Peyer's patch (tissue), 4 donors: ENCODE results near the gene KIDINS220.

Experiments
- POLR2A ChIP-seq, 2 donors: fragments of 450-650 bp; IDR thresholded peaks; one replicate each; pipeline ENCODE4 v1.5.1; 2017; ENCODE audit warnings: antibody characterized with exemption in 2 of 2, mild to moderate bottlenecking in 2 of 2, moderate library complexity in 2 of 2
- TF ChIP-seq, protein P1 (sequence below), 6 experiments: fragments of 450-650 bp in 4 of 6; fragments of 200-600 bp in 2 of 6; sonication (generic) in 1 of 6; IDR thresholded peaks; one replicate each; pipeline ENCODE4 v1.5.1; 2017 to 2019; ENCODE audit warnings: antibody characterized with exemption in 6 of 6, mild to moderate bottlenecking in 3 of 6, moderate library complexity in 1 of 6

GRCh38 chr2:8685697-8686358, 151.6 kb downstream of the KIDINS220 start:
- TF ChIP-seq, protein P1, sequence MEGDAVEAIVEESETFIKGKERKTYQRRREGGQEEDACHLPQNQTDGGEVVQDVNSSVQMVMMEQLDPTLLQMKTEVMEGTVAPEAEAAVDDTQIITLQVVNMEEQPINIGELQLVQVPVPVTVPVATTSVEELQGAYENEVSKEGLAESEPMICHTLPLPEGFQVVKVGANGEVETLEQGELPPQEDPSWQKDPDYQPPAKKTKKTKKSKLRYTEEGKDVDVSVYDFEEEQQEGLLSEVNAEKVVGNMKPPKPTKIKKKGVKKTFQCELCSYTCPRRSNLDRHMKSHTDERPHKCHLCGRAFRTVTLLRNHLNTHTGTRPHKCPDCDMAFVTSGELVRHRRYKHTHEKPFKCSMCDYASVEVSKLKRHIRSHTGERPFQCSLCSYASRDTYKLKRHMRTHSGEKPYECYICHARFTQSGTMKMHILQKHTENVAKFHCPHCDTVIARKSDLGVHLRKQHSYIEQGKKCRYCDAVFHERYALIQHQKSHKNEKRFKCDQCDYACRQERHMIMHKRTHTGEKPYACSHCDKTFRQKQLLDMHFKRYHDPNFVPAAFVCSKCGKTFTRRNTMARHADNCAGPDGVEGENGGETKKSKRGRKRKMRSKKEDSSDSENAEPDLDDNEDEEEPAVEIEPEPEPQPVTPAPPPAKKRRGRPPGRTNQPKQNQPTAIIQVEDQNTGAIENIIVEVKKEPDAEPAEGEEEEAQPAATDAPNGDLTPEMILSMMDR (IDR thresholded peaks at IDR 0.05): peak; percentile 95 to 99 (median 98)
- no peak for TF ChIP-seq POLR2A (IDR thresholded peaks at IDR 0.05)
